HG03060 (cell line): ENCODE results near the gene LMAN2.
"Not testable (repeated sequence)": the region's sequence is repeated elsewhere in the genome, so short reads cannot be mapped to it uniquely, and the experiment has no call there.

ENCODE experiments used
- ATAC-seq: cut with Tn5 transposase; IDR thresholded peaks from one replicate; pipeline ENCODE4 v1.9.1; 2021; ENCODE audit warnings: low read depth, moderate number of reproducible peaks; ENCODE audit not compliant: unreplicated experiment

The LMAN2 gene

DNA sequence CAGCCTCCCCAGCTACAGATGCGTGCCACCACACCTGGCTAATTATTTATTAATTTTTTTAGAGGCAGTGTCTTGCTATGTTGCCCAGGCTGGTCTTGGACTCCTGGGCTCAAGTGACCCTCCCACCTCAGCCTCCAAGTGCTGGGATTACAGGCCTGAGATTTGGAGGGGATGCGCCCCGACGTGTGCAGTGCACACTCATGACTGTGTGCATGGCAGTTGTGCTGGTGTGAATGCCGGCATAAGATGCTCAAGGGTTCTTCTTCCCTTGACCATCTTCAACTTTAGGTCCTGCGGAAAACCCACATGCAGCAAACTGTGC lies 29.3 kb upstream of the LMAN2 start:
- no peak for ATAC-seq

- ATAC-seq, result peak; percentile 57
Observed at GRCh38 chr5:177378884-177379883, 27.7 kb upstream of the LMAN2 start.

DNA sequence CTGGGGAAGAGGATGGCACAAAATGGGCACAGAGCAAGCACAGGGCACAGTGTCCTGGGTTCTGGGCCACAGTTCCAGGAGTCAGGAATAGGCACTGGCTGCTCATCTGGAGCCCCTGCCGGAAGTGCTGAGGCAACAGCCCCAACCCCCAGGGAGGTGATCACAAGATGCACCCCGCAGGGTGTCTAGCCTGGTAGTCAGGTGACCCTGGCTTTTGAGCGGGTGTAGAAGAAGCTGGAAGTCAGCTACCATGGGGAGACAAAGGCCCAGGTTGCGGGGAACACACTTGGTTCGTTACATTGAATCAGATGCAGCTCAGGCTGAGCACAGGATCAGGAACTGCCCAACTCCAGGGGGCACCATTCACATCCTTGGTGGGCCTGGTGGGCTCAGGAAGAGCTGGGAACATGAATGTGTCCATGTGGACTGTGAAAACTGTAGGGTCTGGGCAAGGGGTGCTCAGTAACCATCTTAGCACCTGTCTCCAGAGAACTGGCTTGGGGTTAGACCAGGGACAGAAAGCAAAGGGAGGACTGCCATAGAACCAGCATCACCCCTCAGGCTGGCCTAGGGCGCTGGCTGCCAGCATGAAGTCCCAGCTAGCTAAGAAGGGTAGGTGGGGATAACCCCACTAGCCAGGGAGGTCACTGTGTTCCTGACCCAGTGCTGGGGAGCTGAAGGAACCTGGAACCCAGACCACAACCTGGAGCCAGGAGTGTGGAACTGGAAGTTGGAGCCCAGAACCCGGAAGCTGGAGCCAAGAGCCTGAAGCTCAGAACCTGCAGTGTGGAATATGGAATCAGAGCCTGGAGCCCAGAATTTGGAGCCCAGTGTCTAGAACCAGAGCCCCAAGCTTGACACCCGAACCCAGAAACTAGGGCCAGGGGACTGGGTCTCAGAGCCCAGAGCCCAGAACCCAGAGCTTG lies 26.6 kb upstream of the LMAN2 start:
- ATAC-seq, result no peak

GRCh38 chr5:177376107-177376506 lies 24.6 kb upstream of the LMAN2 start:
- ATAC-seq, result no peak

DNA sequence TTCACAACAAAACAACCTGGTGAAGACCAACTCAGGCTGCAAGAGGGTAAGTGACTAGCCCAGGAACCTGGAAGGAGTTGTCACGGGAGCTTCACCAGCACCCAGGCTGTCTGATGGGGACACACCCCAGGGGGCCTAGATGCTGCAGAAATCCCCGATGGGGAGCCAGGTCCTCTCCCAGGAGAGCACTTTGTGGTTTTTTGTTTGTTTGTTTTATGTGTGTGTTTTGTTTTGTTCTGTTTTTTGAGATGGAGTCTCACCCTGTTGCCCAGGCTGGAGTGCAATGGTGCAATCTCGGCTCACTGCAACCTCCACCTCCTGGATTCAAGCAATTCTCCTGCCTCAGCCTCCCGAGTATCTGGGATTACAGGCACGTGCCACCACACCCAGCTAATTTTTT lies 24.0 kb upstream of the LMAN2 start:
- not testable (repeated sequence) for ATAC-seq

DNA sequence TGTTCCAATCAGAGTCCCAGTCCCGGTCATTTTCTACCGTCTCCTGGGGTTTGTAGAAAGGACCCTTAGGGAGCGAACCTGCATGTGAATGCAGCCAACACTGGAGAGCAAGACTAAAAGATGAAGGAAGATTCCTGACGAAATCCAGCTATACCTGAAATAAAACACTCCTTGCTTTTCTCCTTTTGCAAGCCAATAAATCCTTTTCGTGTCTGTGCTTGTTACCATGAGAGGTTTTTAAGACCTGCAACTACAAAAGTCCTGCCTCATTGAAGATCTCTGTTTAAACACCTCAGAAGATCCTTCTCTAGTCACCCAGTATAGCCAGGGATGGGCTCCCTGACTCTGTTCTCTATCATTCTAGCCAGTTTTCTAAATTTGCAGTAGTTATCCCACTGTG lies 22.7 kb upstream of the LMAN2 start:
- no peak for ATAC-seq

DNA sequence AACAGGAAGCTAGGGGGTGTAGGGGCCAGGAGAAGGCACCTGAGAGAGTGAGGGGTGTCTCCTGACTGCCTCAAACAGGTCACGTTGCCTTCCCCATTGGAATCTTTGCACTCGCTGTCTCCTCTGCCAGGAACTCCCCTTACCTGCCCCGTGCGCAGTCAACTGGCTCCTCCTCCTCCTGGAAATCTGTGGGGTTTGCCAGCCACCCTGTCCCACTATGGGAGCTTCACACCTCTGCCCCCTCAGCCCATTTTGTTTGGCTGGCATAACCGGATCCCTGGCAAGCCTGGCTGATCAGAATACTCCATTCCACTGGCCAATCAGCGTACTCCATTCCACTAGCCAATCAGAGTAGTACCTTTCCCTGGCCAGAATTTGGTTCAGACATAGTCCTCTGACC lies 22.3 kb upstream of the LMAN2 start:
- ATAC-seq, result no peak

DNA sequence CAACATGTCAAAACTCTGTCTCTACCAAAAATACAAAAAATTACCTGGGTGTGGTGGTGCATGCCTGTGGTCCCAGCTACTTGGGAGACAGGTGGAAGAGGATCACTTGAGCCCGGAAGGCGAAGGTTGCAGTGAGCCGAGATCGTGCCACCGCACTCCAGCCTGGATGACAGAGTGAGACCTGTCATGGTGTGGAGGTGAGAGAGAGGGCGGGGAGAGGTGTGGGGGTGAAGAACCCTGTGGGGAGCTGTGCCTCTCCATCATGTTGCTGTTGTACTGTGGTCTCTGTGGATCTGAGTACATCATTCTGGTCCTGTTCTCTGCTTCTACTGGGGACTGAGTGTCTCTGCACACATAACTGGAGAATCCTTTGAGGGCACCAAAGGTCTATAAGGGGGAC lies 21.4 kb upstream of the LMAN2 start:
- ATAC-seq, result no peak

GRCh38 chr5:177372034-177372896 lies 20.8 kb upstream of the LMAN2 start:
- ATAC-seq, result no peak

GRCh38 chr5:177371120-177372033 lies 19.9 kb upstream of the LMAN2 start:
- ATAC-seq, result no peak

GRCh38 chr5:177370488-177371119 lies 19.1 kb upstream of the LMAN2 start:
- peak; percentile 51 for ATAC-seq

- ATAC-seq, result no peak
Observed at GRCh38 chr5:177369645-177370440, 18.4 kb upstream of the LMAN2 start.

DNA sequence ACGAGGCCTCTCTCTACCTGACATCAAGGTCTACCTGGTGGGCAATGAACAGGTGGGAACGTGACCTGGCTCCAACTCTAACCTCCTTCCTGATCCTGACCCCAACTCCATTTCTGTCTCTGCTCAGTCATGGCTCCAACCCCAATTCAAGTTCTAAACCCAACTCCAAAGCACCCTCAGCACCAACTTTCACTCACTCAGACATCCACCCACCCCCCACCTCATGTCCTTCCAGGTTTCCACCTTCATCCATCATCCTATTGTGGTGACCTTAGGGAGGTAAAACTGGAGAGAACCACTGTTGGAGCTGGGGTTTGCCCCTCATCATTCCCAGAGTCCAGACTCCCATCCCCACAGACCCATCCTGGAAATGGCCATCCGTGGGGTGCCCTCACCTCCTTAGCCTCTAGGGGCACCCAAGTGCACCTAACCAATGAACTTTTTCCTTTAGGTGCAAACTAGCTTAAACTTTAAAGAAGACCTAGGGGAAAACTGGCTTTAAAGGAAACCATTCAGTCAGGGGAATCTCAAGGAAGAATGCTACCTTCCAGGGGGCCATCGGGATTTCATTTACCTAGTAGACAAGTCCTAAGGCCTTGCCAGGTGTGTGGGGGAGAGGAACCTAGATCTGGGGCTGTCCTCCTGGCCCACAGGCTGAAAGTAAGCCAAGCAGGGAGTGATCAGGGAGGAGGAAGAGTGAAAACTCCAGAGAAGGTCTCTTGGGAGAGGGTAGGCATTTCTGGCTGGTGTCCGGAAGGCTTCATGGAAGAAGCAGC lies 17.6 kb upstream of the LMAN2 start:
- ATAC-seq, result no peak

GRCh38 chr5:177367981-177368868 lies 16.8 kb upstream of the LMAN2 start:
- no peak for ATAC-seq

DNA sequence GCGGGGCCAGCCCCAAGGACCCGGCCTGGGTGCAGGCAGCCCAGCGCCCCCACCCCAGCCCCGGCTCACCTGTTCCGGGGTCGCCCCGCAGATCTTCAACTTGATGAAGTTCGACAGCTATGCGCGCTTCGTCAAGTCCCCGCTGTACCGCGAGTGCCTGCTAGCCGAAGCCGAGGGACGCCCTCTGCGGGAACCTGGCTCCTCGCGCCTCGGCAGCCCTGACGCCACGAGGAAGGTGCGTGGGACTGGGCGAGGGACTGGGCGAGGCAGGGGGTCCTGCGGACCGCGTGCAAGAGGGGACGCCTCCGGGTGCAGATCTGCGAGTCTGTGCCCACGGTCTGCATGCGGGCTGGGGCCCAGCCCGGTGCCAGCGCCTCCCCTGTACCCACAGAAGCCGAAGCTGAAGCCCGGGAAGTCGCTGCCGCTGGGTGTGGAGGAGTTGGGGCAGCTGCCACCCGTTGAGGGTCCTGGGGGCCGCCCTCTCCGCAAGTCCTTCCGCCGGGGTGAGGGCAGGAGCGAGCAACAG lies 15.9 kb upstream of the LMAN2 start:
- no peak for ATAC-seq
